Activated CD8-positive, alpha-beta memory T cell treated with anti-CD3 and anti-CD28 coated beads, Interleukin-2, amount 50 U/mL, for 48 hours (primary cell): ENCODE data around the gene STUM.
"Not testable (repeated sequence)": the region's sequence is repeated elsewhere in the genome, so short reads cannot be mapped to it uniquely, and the experiment has no call there.

Experiments used
- DNase-seq: peaks from one replicate; pipeline ENCODE4 v3.0.0-alpha.2; 2020

STUM gene

GRCh38 chr1:226548256-226549093, at the start of gene STUM:
Gene STUM, plus strand, starts transcription at chr1:226548764. Its CDS starts 141 bp downstream, at chr1:226548905.
- DNase-seq: peak; percentile 55

GRCh38 chr1:226499699-226500098, 48.9 kb upstream of the STUM start:
- not testable (repeated sequence) for DNase-seq

- DNase-seq: no peak
These were observed 42.5 kb upstream of the STUM start for GRCh38 chr1:226506021-226506420.

- no peak for DNase-seq
These were observed 41.6 kb upstream of the STUM start for GRCh38 chr1:226506921-226507320.

DNA sequence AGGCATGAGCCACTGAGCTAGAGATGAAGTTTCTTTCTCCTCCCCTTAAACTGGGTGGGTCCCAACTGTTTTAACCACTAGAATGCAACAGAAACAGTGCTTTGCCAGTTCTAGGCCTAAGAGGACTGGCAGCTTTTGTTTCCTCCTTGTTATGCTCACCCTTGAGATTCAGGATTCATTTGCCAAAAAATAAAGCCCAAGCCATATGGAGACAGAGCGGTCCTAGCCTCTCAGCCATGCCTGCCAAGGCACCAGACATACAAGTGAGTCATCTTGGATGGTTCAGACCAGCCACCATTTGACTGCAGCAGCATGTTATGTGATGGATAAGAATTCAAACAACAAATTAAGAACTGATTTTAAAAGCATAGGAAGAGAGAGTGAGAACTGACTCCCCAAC, 38.1 kb upstream of the STUM start:
- no peak for DNase-seq

DNA sequence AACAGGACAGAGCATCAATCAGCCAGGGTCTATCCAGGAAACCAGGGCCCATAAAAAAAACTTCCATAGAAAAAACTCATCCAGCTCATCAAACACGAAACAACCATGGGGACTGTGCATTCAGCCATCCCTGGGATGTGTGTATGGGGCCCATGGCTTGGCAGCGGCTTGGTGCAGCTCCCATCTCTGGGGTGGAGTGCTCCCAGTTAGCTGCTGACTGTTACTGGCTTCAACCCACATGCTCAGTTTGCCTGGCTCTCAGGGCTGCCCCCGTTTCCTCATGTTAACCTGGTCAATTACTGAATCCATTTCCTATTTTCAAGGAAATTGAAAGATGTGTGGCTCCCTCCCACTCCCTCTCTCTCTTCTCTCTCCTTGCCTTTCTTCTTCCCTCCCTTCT, 37.3 kb upstream of the STUM start:
- DNase-seq: no peak

GRCh38 chr1:226512076-226512728, 36.4 kb upstream of the STUM start:
- no peak for DNase-seq

- no peak for DNase-seq
These were observed 30.2 kb upstream of the STUM start for GRCh38 chr1:226518375-226518774.

GRCh38 chr1:226519135-226519534, 29.4 kb upstream of the STUM start:
- no peak for DNase-seq

DNA sequence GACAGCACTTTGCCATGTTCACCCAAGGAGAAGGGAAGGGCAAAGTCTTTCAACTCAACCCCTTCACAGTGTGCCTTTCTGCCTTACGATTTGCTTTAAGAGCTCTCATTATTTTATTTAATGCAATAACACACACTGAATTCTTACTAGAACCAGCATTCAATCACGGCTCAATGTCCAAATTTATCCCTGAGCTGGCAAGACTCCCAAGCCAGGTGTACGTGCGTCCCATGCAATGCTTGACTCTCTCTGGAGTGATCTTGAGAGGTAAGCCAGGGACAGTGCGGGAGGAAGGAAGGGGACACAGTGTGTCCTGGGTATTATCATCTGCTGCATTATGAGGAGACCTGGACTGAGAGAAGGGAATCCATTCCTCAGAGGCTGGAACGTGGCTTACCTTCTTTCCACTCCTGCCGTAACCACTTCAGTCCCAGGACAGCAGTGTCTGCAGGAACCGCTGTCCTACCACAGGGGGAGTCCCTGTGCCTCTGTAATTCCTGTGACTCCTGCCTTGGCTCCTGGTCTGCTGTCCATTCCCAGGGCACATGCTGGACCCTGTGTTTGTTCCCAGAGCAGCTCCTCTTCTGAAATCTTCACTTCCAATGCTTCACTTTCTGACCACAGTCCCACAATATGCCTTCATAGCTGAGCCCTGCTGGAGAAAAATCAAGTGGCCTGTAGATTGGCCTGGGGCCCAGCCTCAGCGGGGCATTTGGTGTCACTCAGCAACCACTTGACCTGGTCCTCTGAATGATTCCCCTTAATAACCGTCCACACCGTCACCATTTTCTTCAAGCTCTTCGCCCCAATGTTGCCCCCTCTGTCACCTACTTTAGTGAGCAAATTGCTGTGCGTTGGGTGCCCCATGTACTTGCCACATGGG, 28.6 kb upstream of the STUM start:
- DNase-seq: no peak

- no peak for DNase-seq
These were observed 27.8 kb upstream of the STUM start for GRCh38 chr1:226520640-226521355.

DNA sequence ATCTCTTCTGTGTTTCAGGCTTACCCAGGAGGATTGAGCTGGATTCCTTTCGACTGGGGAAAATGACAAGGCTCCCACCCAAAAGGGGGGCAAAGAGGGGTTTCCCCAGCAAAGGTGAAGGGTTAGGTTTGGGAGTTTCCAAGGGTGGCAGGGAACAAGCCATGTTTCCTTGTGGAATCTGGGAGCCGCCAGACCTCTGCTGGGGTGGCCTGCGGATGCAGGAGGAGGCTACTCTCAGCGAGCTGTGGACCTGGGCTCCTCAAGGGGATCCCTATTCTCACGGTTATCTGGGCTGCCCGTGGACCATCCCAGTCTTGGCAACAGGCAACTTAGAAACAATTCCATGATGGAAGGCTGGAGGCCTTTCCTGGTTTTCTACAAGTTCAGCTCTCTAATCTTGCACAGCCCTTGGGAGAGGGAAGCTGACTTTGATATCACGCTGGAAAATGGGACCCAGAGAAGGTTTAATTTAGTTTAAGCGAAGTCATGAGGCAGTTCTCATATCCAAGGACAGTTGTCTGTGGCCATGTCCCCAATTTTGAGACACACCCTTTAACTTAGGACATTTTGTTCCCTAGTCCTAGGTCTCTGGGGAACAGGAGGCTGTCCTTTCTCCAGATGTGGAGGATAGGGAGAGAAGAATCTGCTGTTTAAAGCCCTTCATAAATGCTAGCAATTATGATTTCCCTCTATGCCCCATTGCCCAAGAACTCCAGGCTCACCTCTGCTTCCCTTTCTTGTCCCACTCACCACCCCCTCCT, 24.7 kb upstream of the STUM start:
- no peak for DNase-seq

GRCh38 chr1:226524547-226524946, 24.0 kb upstream of the STUM start:
- no peak for DNase-seq

- DNase-seq: no peak
These were observed 22.8 kb upstream of the STUM start for GRCh38 chr1:226525750-226526149.

GRCh38 chr1:226526801-226527595, 21.6 kb upstream of the STUM start:
- no peak for DNase-seq

GRCh38 chr1:226529891-226530290, 18.7 kb upstream of the STUM start:
- DNase-seq: no peak

DNA sequence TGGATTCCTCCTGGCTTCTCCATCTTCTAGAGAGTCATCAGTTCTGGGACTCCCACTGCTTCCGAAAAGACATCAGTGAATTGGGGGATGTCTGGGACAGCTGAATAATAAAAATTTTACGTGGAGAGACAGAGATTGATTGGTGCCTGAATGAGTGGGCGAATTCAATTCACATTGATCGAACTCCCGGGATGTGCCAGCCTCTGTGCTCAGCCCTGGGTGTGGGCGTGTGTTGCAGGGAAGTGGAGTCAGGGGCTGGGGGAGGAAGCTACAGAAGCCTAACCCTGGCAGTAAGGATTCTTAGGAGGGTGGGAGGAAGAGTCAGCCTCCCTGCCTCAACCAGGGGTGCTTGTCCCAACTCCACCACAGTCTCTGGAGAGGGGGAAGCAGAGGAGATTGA, 18.0 kb upstream of the STUM start:
- DNase-seq: no peak

DNA sequence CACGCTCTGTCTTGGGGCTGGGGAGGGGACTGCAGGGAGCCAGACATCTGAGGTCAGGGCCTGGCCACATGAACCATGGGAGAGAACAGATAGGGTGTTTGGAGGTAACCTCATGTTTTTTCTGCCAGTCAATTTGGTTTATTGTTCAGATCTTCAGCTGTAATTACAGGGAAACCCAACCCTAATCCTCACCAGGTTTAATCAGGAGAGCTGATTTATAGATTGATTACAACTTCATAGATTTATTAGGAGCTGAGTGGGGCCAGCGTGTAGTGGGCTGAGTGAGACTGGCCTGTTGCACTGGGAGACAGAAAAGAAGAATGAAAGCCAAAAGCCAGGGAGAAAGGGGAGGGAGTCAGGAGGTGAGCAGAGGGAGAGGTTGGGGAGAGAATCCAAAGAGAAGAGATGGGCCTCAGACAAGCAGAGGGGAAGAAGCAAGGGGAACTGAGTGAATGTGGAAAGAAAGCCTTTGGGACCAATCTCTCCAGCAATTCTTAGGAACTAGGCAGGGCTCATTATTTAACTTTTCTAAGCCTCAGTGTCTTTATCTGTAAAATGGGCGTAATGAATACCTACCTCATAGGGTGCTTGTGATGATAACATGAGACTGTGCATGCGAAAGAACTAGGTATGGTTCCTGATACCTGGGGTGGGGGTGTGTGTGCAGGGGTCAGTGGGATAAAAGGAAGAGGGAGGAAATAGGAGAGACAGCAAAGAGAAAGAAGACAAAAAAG, 17.0 kb upstream of the STUM start:
- no peak for DNase-seq

DNA sequence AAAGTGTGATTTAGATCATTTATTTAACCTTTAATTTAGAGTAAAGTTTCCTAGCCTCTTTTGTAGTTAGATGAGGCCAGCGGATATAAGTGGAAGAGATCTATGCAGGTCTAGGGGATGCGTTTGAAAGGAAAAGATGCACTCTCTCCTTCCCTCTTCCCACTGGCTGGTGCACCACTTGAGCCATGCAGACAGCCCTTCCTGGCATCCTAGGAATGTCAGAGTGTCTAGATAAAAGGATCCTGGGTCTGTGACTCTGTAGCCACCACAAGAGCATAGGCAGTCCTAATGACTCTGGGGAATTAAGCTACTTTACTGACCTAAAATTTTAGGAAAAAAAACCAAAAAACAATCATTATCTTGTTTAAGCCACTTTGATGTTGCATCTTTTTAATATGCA, 16.0 kb upstream of the STUM start:
- no peak for DNase-seq

GRCh38 chr1:226533220-226533619, 15.3 kb upstream of the STUM start:
- no peak for DNase-seq
